ENCODE results near the gene FAM237A.

The FAM237A gene

DNA sequence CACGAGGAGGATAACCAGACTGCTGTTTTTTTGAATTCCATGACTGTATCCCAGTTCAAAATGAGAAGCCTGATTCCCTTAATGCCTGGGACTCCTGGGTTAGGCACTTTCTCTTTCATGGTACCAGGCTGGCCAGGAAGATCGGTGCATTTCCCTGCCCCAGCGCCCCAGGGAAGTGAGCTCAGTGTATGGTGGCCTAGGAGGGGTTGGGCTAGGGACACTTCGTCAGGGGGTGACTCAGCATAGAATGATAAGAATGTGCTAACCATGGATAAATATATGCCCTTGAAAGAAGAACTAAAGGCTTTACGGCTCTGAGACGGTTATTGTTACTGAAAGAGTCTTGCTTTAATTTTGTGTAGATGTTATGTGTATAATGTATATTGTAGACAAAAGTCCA, 27.5 kb upstream of the FAM237A start:
- H3K4me3 ChIP-seq (ENCODE audit: low read depth, low read length), result no peak overlapping the region
- no peak for TF ChIP-seq POLR2A (IDR thresholded peaks at IDR 0.05; ENCODE audit: extremely low read depth, insufficient read length)
- no peak for TF ChIP-seq MAX (IDR thresholded peaks at IDR 0.05; ENCODE audit: low read depth, low read length)
- TF ChIP-seq MYC (IDR thresholded peaks at IDR 0.05; ENCODE audit: low read depth, low read length), result no peak
- TF ChIP-seq, protein P1, sequence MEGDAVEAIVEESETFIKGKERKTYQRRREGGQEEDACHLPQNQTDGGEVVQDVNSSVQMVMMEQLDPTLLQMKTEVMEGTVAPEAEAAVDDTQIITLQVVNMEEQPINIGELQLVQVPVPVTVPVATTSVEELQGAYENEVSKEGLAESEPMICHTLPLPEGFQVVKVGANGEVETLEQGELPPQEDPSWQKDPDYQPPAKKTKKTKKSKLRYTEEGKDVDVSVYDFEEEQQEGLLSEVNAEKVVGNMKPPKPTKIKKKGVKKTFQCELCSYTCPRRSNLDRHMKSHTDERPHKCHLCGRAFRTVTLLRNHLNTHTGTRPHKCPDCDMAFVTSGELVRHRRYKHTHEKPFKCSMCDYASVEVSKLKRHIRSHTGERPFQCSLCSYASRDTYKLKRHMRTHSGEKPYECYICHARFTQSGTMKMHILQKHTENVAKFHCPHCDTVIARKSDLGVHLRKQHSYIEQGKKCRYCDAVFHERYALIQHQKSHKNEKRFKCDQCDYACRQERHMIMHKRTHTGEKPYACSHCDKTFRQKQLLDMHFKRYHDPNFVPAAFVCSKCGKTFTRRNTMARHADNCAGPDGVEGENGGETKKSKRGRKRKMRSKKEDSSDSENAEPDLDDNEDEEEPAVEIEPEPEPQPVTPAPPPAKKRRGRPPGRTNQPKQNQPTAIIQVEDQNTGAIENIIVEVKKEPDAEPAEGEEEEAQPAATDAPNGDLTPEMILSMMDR (IDR thresholded peaks at IDR 0.05; ENCODE audit: low read depth, low read length), result no peak
- DNase-seq (ENCODE audit: low read depth), result peak; percentile 30

GRCh38 chr2:206615417-206616089, 26.7 kb upstream of the FAM237A start:
- no peak for DNase-seq (ENCODE audit: low read depth)
- no peak for TF ChIP-seq MYC (IDR thresholded peaks at IDR 0.05; ENCODE audit: low read depth, low read length)
- no peak for TF ChIP-seq POLR2A (IDR thresholded peaks at IDR 0.05; ENCODE audit: extremely low read depth, insufficient read length)
- TF ChIP-seq, protein P1 (IDR thresholded peaks at IDR 0.05; ENCODE audit: low read depth, low read length), result no peak
- H3K4me3 ChIP-seq (ENCODE audit: low read depth, low read length), result no peak overlapping the region

DNA sequence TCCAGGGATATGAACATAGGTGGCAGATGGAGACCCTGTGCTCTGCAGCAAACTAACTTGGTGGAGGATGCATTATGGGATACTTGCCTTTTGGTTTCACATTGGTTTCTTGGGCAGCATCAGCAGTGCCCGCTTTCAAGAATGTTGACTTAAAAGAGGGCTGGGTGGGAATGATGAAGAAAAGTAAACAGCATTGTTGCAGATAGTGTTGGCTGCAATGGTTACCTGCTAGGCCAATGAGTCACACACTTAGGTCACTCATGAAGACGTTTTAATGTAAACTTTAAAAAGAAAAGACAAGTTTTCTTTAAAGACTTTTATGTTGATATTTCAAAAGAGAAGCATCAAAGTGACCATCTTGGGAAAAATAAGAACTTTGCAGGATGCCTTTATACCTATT, 26.1 kb upstream of the FAM237A start:
- DNase-seq (ENCODE audit: low read depth), result no peak
- TF ChIP-seq MAX (IDR thresholded peaks at IDR 0.05; ENCODE audit: low read depth, low read length) (no peak), POLR2A (IDR thresholded peaks at IDR 0.05; ENCODE audit: extremely low read depth, insufficient read length) (no peak), MYC (IDR thresholded peaks at IDR 0.05; ENCODE audit: low read depth, low read length) (no peak)
- TF ChIP-seq, protein P1 (IDR thresholded peaks at IDR 0.05; ENCODE audit: low read depth, low read length), result no peak
- no peak overlapping the region for H3K4me3 ChIP-seq (ENCODE audit: low read depth, low read length)

DNA sequence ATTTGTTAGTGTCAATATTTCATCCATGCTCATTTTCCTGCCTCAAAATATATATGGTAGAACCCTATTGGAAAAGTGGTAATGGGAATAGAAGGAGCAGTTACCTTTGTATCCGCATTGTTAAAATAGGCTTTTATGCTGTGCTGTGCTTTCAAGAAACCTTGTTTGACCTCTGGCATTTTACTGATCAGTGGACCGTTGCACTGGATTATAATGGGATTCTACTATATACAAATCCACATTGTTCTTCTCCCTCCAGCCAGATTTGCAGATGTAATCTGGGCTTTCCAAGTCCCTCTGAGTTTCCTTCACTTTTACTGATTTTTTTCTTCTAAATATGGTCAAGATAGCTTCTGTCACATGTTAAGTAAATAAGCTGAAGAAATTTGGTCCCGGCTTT, 23.3 kb upstream of the FAM237A start:
- H3K4me3 ChIP-seq (ENCODE audit: low read depth, low read length), result no peak overlapping the region
- DNase-seq (ENCODE audit: low read depth), result no peak
- no peak for TF ChIP-seq POLR2A (IDR thresholded peaks at IDR 0.05; ENCODE audit: extremely low read depth, insufficient read length)
- TF ChIP-seq MAX (IDR thresholded peaks at IDR 0.05; ENCODE audit: low read depth, low read length), result no peak
- TF ChIP-seq MYC (IDR thresholded peaks at IDR 0.05; ENCODE audit: low read depth, low read length), result no peak
- TF ChIP-seq, protein P1 (IDR thresholded peaks at IDR 0.05; ENCODE audit: low read depth, low read length), result no peak

DNA sequence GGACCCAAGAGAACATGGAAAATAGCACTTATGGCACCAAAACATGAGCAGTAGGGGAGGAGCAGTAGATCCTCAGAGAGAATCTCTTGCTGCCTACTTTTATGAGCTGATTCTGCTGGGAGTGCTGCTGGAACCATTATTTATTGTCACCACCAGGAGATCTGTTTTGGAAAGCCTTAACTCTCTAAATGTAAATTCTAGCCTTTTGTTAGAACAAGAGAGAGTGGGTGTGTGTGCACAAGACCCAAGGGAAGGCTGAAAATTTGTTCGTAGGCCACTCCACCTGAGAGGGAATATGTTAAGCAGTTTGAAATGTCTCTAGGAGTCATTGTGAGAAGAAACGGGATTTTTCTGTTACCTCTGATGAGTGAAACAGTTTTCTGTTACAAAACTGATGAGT, 16.2 kb upstream of the FAM237A start:
- TF ChIP-seq, protein P1 (IDR thresholded peaks at IDR 0.05; ENCODE audit: low read depth, low read length), result no peak
- TF ChIP-seq MYC (IDR thresholded peaks at IDR 0.05; ENCODE audit: low read depth, low read length) (no peak), POLR2A (IDR thresholded peaks at IDR 0.05; ENCODE audit: extremely low read depth, insufficient read length) (no peak), MAX (IDR thresholded peaks at IDR 0.05; ENCODE audit: low read depth, low read length) (no peak)
- H3K4me3 ChIP-seq (ENCODE audit: low read depth, low read length), result no peak overlapping the region
- no peak for DNase-seq (ENCODE audit: low read depth)

DNA sequence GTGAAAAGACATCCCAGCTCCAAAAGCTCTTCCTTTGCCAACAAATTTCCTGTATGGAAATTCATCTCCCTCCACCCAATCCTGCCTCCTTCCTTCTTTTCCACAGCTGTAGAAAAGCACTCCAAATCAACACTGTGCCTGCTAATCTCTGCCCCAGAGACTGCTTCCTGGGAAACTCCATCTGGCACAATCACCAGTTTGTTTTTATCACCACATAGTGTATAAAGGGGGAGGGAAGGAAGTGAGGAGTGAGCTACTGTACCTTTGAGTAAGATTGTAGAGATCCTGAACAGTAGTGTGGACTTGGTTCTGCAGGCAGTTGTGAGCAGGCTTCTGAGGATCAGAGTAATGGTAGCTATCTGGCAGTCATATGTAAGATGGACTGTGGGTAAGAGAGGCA, 14.7 kb upstream of the FAM237A start:
- no peak overlapping the region for H3K4me3 ChIP-seq (ENCODE audit: low read depth, low read length)
- TF ChIP-seq, protein P1 (IDR thresholded peaks at IDR 0.05; ENCODE audit: low read depth, low read length), result no peak
- no peak for TF ChIP-seq POLR2A (IDR thresholded peaks at IDR 0.05; ENCODE audit: extremely low read depth, insufficient read length)
- no peak for TF ChIP-seq MYC (IDR thresholded peaks at IDR 0.05; ENCODE audit: low read depth, low read length)
- TF ChIP-seq MAX (IDR thresholded peaks at IDR 0.05; ENCODE audit: low read depth, low read length), result no peak
- no peak for DNase-seq (ENCODE audit: low read depth)
